ENCODE measurements around the gene PCBP3.

The PCBP3 gene

GRCh38 chr21:45910548-45911221, 267.2 kb downstream of the PCBP3 start:
- Histone ChIP-seq H3K4me1 (ENCODE audit: control insufficient read depth, insufficient read depth, low read length) (no peaks in the 10 kb centered on the region; the same call in 1 of the 2 replicates), H3K4me3 (ENCODE audit: low read length) (no peak overlapping the region), H3K9me3 (ENCODE audit: control insufficient read depth, insufficient read depth, low read length) (no peaks in the 10 kb centered on the region), H3K36me3 (ENCODE audit: control insufficient read depth, insufficient read depth, low read length) (no peaks in the 10 kb centered on the region), H3K27me3 (ENCODE audit: control insufficient read depth, insufficient read depth, low read length) (no peaks in the 10 kb centered on the region), H3K27ac (ENCODE audit: low read length) (no peak overlapping the region)
- no CpG with 5 or more reads among the region's 28 CpGs for WGBS (ENCODE audit: insufficient coverage, insufficient read length)
- no peak for DNase-seq (ENCODE audit: low read depth, low spot score)

GRCh38 chr21:45911806-45912325, 268.3 kb downstream of the PCBP3 start:
- Histone ChIP-seq H3K9me3 (ENCODE audit: control insufficient read depth, insufficient read depth, low read length) (no peaks in the 10 kb centered on the region), H3K4me1 (ENCODE audit: control insufficient read depth, insufficient read depth, low read length) (no peaks in the 10 kb centered on the region; the same call in 1 of the 2 replicates), H3K27ac (ENCODE audit: low read length) (no peak overlapping the region), H3K4me3 (ENCODE audit: low read length) (no peak overlapping the region), H3K36me3 (ENCODE audit: control insufficient read depth, insufficient read depth, low read length) (no peaks in the 10 kb centered on the region), H3K27me3 (ENCODE audit: control insufficient read depth, insufficient read depth, low read length) (no peaks in the 10 kb centered on the region)
- DNase-seq (ENCODE audit: low read depth, low spot score): no peak
- WGBS (ENCODE audit: insufficient coverage, insufficient read length): no CpG with 5 or more reads among the region's 15 CpGs

GRCh38 chr21:45912611-45913417, 269.3 kb downstream of the PCBP3 start:
- WGBS (ENCODE audit: insufficient coverage, insufficient read length): no CpG with 5 or more reads among the region's 16 CpGs
- Histone ChIP-seq H3K36me3 (ENCODE audit: control insufficient read depth, insufficient read depth, low read length) (no peaks in the 10 kb centered on the region), H3K27me3 (ENCODE audit: control insufficient read depth, insufficient read depth, low read length) (no peaks in the 10 kb centered on the region), H3K4me3 (ENCODE audit: low read length) (no peak overlapping the region), H3K9me3 (ENCODE audit: control insufficient read depth, insufficient read depth, low read length) (no peaks in the 10 kb centered on the region), H3K4me1 (ENCODE audit: control insufficient read depth, insufficient read depth, low read length) (no peaks in the 10 kb centered on the region; the same call in 1 of the 2 replicates), H3K27ac (ENCODE audit: low read length) (no peak overlapping the region)
- no peak for DNase-seq (ENCODE audit: low read depth, low spot score)

GRCh38 chr21:45913418-45913765, 269.9 kb downstream of the PCBP3 start:
- Histone ChIP-seq H3K9me3 (ENCODE audit: control insufficient read depth, insufficient read depth, low read length) (no peaks in the 10 kb centered on the region), H3K36me3 (ENCODE audit: control insufficient read depth, insufficient read depth, low read length) (no peaks in the 10 kb centered on the region), H3K4me1 (ENCODE audit: control insufficient read depth, insufficient read depth, low read length) (no peaks in the 10 kb centered on the region; the same call in 1 of the 2 replicates), H3K4me3 (ENCODE audit: low read length) (no peak overlapping the region), H3K27me3 (ENCODE audit: control insufficient read depth, insufficient read depth, low read length) (no peaks in the 10 kb centered on the region), H3K27ac (ENCODE audit: low read length) (no peak overlapping the region)
- no peak for DNase-seq (ENCODE audit: low read depth, low spot score)
- WGBS (ENCODE audit: insufficient coverage, insufficient read length): no CpG with 5 or more reads among the region's 10 CpGs

GRCh38 chr21:45913886-45914285, 270.4 kb downstream of the PCBP3 start:
- DNase-seq (ENCODE audit: low read depth, low spot score): no peak
- no CpG with 5 or more reads among the region's 22 CpGs for WGBS (ENCODE audit: insufficient coverage, insufficient read length)
- no peaks in the 10 kb centered on the region for H3K9me3 ChIP-seq (ENCODE audit: control insufficient read depth, insufficient read depth, low read length)

GRCh38 chr21:45914321-45914845, 270.9 kb downstream of the PCBP3 start:
- Histone ChIP-seq H3K4me1 (ENCODE audit: control insufficient read depth, insufficient read depth, low read length) (no peaks in the 10 kb centered on the region; the same call in 1 of the 2 replicates), H3K4me3 (ENCODE audit: low read length) (no peak overlapping the region), H3K27ac (ENCODE audit: low read length) (no peak overlapping the region), H3K27me3 (ENCODE audit: control insufficient read depth, insufficient read depth, low read length) (no peaks in the 10 kb centered on the region), H3K9me3 (ENCODE audit: control insufficient read depth, insufficient read depth, low read length) (no peaks in the 10 kb centered on the region), H3K36me3 (ENCODE audit: control insufficient read depth, insufficient read depth, low read length) (no peaks in the 10 kb centered on the region)
- DNase-seq (ENCODE audit: low read depth, low spot score): no peak
- WGBS (ENCODE audit: insufficient coverage, insufficient read length): no CpG with 5 or more reads among the region's 22 CpGs

More at GRCh38 chr21:45913886-45914285, 270.4 kb downstream of the PCBP3 start:
- Histone ChIP-seq H3K4me1 (ENCODE audit: control insufficient read depth, insufficient read depth, low read length) (no peaks in the 10 kb centered on the region; the same call in 1 of the 2 replicates), H3K36me3 (ENCODE audit: control insufficient read depth, insufficient read depth, low read length) (no peaks in the 10 kb centered on the region), H3K27me3 (ENCODE audit: control insufficient read depth, insufficient read depth, low read length) (no peaks in the 10 kb centered on the region), H3K4me3 (ENCODE audit: low read length) (no peak overlapping the region), H3K27ac (ENCODE audit: low read length) (no peak overlapping the region)

- no peaks in the 10 kb centered on the region; the same call in 1 of the 2 replicates for H3K4me1 ChIP-seq (ENCODE audit: control insufficient read depth, insufficient read depth, low read length)
- WGBS (ENCODE audit: insufficient coverage, insufficient read length): no CpG with 5 or more reads among the region's 25 CpGs
- DNase-seq (ENCODE audit: low read depth, low spot score): no peak
- no peaks in the 10 kb centered on the region for H3K27me3 ChIP-seq (ENCODE audit: control insufficient read depth, insufficient read depth, low read length)
- no peaks in the 10 kb centered on the region for H3K9me3 ChIP-seq (ENCODE audit: control insufficient read depth, insufficient read depth, low read length)
- no peak overlapping the region for H3K27ac ChIP-seq (ENCODE audit: low read length)
- no peaks in the 10 kb centered on the region for H3K36me3 ChIP-seq (ENCODE audit: control insufficient read depth, insufficient read depth, low read length)
- no peak overlapping the region for H3K4me3 ChIP-seq (ENCODE audit: low read length)
Observed at GRCh38 chr21:45916011-45916840, 272.7 kb downstream of the PCBP3 start.

- Histone ChIP-seq H3K4me3 (ENCODE audit: low read length) (no peak overlapping the region), H3K4me1 (ENCODE audit: control insufficient read depth, insufficient read depth, low read length) (no peaks in the 10 kb centered on the region; the same call in 1 of the 2 replicates), H3K9me3 (ENCODE audit: control insufficient read depth, insufficient read depth, low read length) (no peaks in the 10 kb centered on the region), H3K27me3 (ENCODE audit: control insufficient read depth, insufficient read depth, low read length) (no peaks in the 10 kb centered on the region), H3K27ac (ENCODE audit: low read length) (no peak overlapping the region), H3K36me3 (ENCODE audit: control insufficient read depth, insufficient read depth, low read length) (no peaks in the 10 kb centered on the region)
- no peak for DNase-seq (ENCODE audit: low read depth, low spot score)
- WGBS (ENCODE audit: insufficient coverage, insufficient read length): no CpG with 5 or more reads among the region's 13 CpGs
Observed at GRCh38 chr21:45917241-45917640, 273.7 kb downstream of the PCBP3 start.

GRCh38 chr21:45918011-45918410, 274.5 kb downstream of the PCBP3 start:
- Histone ChIP-seq H3K36me3 (ENCODE audit: control insufficient read depth, insufficient read depth, low read length) (no peaks in the 10 kb centered on the region), H3K4me1 (ENCODE audit: control insufficient read depth, insufficient read depth, low read length) (no peaks in the 10 kb centered on the region), H3K27ac (ENCODE audit: low read length) (no peak overlapping the region), H3K9me3 (ENCODE audit: control insufficient read depth, insufficient read depth, low read length) (no peaks in the 10 kb centered on the region), H3K4me3 (ENCODE audit: low read length) (no peak overlapping the region), H3K27me3 (ENCODE audit: control insufficient read depth, insufficient read depth, low read length) (no peaks in the 10 kb centered on the region)
- no CpG with 5 or more reads among the region's 11 CpGs for WGBS (ENCODE audit: insufficient coverage, insufficient read length)
- DNase-seq (ENCODE audit: low read depth, low spot score): no peak
